ENCODE measurements around the gene AP5S1.

Gene AP5S1

GRCh38 chr20:3820048-3820900 lies at the start of gene AP5S1:
TSS of gene AP5S1 (plus strand) at chr20:3820547. CDS start at chr20:3822118, 1,571 bp downstream.
- Mint-ChIP-seq H3K36me3 (no peaks in the 10 kb centered on the region), H3K9me3 (ENCODE audit: low read depth) (no peaks in the 10 kb centered on the region), H3K27ac (peak within 1 kb of the TSS; percentile 92), H3K27me3 (no peaks in the 10 kb centered on the region), H3K4me3 (peak within 1 kb of the TSS; percentile 93), H3K4me1 (ENCODE audit: low read depth) (peaks cover 47% of the 10 kb centered on the region)

- Mint-ChIP-seq H3K27me3 (no peaks in the 10 kb centered on the region), H3K27ac (no peak overlapping the region), H3K9me3 (ENCODE audit: low read depth) (no peaks in the 10 kb centered on the region), H3K4me1 (ENCODE audit: low read depth) (peaks cover 12% of the 10 kb centered on the region), H3K4me3 (no peak overlapping the region), H3K36me3 (no peaks in the 10 kb centered on the region)
Measured at GRCh38 chr20:3771552-3772058, 48.7 kb upstream of the AP5S1 start.

- peaks cover 11% of the 10 kb centered on the region for H3K4me1 Mint-ChIP-seq (ENCODE audit: low read depth)
- H3K27ac Mint-ChIP-seq: no peak overlapping the region
- H3K9me3 Mint-ChIP-seq (ENCODE audit: low read depth): no peaks in the 10 kb centered on the region
- H3K4me3 Mint-ChIP-seq: no peak overlapping the region
- no peaks in the 10 kb centered on the region for H3K27me3 Mint-ChIP-seq
- no peaks in the 10 kb centered on the region for H3K36me3 Mint-ChIP-seq
Measured at GRCh38 chr20:3775457-3776108, 44.8 kb upstream of the AP5S1 start.

- H3K27me3 Mint-ChIP-seq: no peaks in the 10 kb centered on the region
- peaks cover 23% of the 10 kb centered on the region for H3K4me1 Mint-ChIP-seq (ENCODE audit: low read depth)
- H3K27ac Mint-ChIP-seq: no peak overlapping the region
Measured at GRCh38 chr20:3777381-3777715, 43.0 kb upstream of the AP5S1 start.

GRCh38 chr20:3777716-3778629 lies 42.4 kb upstream of the AP5S1 start:
- no peaks in the 10 kb centered on the region for H3K36me3 Mint-ChIP-seq
- H3K27ac Mint-ChIP-seq: no peak overlapping the region
- no peaks in the 10 kb centered on the region for H3K27me3 Mint-ChIP-seq
- no peaks in the 10 kb centered on the region for H3K9me3 Mint-ChIP-seq (ENCODE audit: low read depth)
- peaks cover 26% of the 10 kb centered on the region for H3K4me1 Mint-ChIP-seq (ENCODE audit: low read depth)
- H3K4me3 Mint-ChIP-seq: peak overlapping the region; percentile 78

More at GRCh38 chr20:3777381-3777715, 43.0 kb upstream of the AP5S1 start:
- Mint-ChIP-seq H3K9me3 (ENCODE audit: low read depth) (no peaks in the 10 kb centered on the region), H3K4me3 (peak overlapping the region; percentile 78), H3K36me3 (no peaks in the 10 kb centered on the region)

- no peaks in the 10 kb centered on the region for H3K9me3 Mint-ChIP-seq (ENCODE audit: low read depth)
- peaks cover 31% of the 10 kb centered on the region for H3K4me1 Mint-ChIP-seq (ENCODE audit: low read depth)
- peak overlapping the region; percentile 31 for H3K4me3 Mint-ChIP-seq
- H3K27me3 Mint-ChIP-seq: no peaks in the 10 kb centered on the region
- no peak overlapping the region for H3K27ac Mint-ChIP-seq
- H3K36me3 Mint-ChIP-seq: no peaks in the 10 kb centered on the region
Measured at GRCh38 chr20:3778976-3779375, 41.4 kb upstream of the AP5S1 start.

- Mint-ChIP-seq H3K36me3 (no peaks in the 10 kb centered on the region), H3K27ac (peak within 1 kb of the TSS; percentile 50), H3K4me3 (peak within 1 kb of the TSS; percentile 33), H3K4me1 (ENCODE audit: low read depth) (peaks cover 39% of the 10 kb centered on the region), H3K27me3 (no peaks in the 10 kb centered on the region), H3K9me3 (ENCODE audit: low read depth) (no peaks in the 10 kb centered on the region)
Measured at GRCh38 chr20:3781153-3781910, 39.0 kb upstream of the AP5S1 start, which contains the start of gene SPEF1. TSS of gene SPEF1 (minus strand) at chr20:3781448. CDS start at chr20:3781287, 161 bp downstream.

GRCh38 chr20:3782597-3782996 lies 37.8 kb upstream of the AP5S1 start:
- H3K27ac Mint-ChIP-seq: peak overlapping the region; percentile 50
- peaks cover 36% of the 10 kb centered on the region for H3K4me1 Mint-ChIP-seq (ENCODE audit: low read depth)
- H3K36me3 Mint-ChIP-seq: no peaks in the 10 kb centered on the region
- no peaks in the 10 kb centered on the region for H3K9me3 Mint-ChIP-seq (ENCODE audit: low read depth)
- no peaks in the 10 kb centered on the region for H3K27me3 Mint-ChIP-seq
- H3K4me3 Mint-ChIP-seq: no peak overlapping the region

GRCh38 chr20:3783068-3783489 lies 37.3 kb upstream of the AP5S1 start:
- Mint-ChIP-seq H3K4me1 (ENCODE audit: low read depth) (peaks cover 36% of the 10 kb centered on the region), H3K36me3 (no peaks in the 10 kb centered on the region), H3K9me3 (ENCODE audit: low read depth) (no peaks in the 10 kb centered on the region), H3K27ac (peak overlapping the region; percentile 22), H3K27me3 (no peaks in the 10 kb centered on the region), H3K4me3 (peak overlapping the region; percentile 30)

GRCh38 chr20:3783511-3784195 lies 36.7 kb upstream of the AP5S1 start:
- no peak overlapping the region for H3K27ac Mint-ChIP-seq
- peaks cover 37% of the 10 kb centered on the region for H3K4me1 Mint-ChIP-seq (ENCODE audit: low read depth)
- H3K9me3 Mint-ChIP-seq (ENCODE audit: low read depth): no peaks in the 10 kb centered on the region
- H3K4me3 Mint-ChIP-seq: peak overlapping the region; percentile 30
- no peaks in the 10 kb centered on the region for H3K36me3 Mint-ChIP-seq
- H3K27me3 Mint-ChIP-seq: no peaks in the 10 kb centered on the region

GRCh38 chr20:3784216-3784853 lies 36.0 kb upstream of the AP5S1 start:
- no peaks in the 10 kb centered on the region for H3K36me3 Mint-ChIP-seq
- no peak overlapping the region for H3K27ac Mint-ChIP-seq
- H3K4me1 Mint-ChIP-seq (ENCODE audit: low read depth): peaks cover 41% of the 10 kb centered on the region
- H3K4me3 Mint-ChIP-seq: peak overlapping the region; percentile 52
- no peaks in the 10 kb centered on the region for H3K27me3 Mint-ChIP-seq
- no peaks in the 10 kb centered on the region for H3K9me3 Mint-ChIP-seq (ENCODE audit: low read depth)

GRCh38 chr20:3784863-3785239 lies 35.5 kb upstream of the AP5S1 start:
- peak overlapping the region; percentile 50 for H3K27ac Mint-ChIP-seq
- peaks cover 41% of the 10 kb centered on the region for H3K4me1 Mint-ChIP-seq (ENCODE audit: low read depth)
- no peaks in the 10 kb centered on the region for H3K9me3 Mint-ChIP-seq (ENCODE audit: low read depth)
- no peaks in the 10 kb centered on the region for H3K27me3 Mint-ChIP-seq
- H3K36me3 Mint-ChIP-seq: no peaks in the 10 kb centered on the region
- peak overlapping the region; percentile 63 for H3K4me3 Mint-ChIP-seq

All from activated naive CD8-positive, alpha-beta T cell (primary cell).